GM12874 (cell line): ENCODE results near the gene IZUMO4.

Experiments
- TF ChIP-seq, protein P1 (sequence below): IDR thresholded peaks from 2 replicates; pipeline ENCODE4 v1.5.1; 2011; ENCODE audit warnings: low read depth, mild to moderate bottlenecking, control low read depth, low read length, moderate library complexity; ENCODE audit not compliant: insufficient read depth

The IZUMO4 gene

GRCh38 chr19:2050349-2050990 is 46.2 kb upstream of the IZUMO4 start:
- TF ChIP-seq, protein P1, sequence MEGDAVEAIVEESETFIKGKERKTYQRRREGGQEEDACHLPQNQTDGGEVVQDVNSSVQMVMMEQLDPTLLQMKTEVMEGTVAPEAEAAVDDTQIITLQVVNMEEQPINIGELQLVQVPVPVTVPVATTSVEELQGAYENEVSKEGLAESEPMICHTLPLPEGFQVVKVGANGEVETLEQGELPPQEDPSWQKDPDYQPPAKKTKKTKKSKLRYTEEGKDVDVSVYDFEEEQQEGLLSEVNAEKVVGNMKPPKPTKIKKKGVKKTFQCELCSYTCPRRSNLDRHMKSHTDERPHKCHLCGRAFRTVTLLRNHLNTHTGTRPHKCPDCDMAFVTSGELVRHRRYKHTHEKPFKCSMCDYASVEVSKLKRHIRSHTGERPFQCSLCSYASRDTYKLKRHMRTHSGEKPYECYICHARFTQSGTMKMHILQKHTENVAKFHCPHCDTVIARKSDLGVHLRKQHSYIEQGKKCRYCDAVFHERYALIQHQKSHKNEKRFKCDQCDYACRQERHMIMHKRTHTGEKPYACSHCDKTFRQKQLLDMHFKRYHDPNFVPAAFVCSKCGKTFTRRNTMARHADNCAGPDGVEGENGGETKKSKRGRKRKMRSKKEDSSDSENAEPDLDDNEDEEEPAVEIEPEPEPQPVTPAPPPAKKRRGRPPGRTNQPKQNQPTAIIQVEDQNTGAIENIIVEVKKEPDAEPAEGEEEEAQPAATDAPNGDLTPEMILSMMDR = no peak

DNA sequence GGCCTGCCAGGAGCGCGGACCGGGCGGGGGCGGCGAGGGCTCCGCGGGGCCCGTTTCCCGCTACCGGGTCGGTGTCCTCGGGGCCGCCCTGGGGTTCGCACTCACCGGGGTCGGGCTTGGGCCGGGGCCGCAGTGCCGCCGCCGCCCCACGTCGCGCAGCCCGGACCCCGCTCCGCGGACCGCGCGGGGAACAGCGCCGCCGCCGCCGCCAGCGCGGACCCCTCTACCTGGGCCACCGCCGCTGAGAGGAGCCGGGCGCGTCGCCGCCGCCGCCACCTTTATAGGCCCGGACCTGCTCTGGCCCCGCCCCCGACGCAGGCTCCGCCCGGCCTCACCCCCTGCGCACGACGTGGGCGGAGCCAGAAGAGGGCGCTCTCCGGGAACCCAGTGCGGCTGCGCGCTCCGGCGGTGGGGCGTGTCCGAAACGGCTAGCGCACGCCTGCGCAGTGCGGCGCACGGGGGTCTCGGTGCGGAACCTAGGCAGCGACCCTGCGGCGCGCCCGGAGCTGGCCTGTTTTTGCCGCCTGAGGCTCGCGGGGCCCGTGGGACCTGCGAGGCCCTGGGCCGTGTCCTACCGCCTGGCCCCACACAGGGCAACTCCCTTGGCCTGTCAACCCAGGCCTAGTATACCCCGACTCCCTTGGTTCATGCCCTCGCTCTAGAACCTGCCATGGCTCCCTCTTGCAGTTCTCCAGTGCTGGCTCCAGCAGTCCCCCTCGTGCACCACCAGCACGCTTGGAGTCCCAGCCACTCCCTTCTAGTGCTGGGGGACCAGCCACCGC is 45.5 kb upstream of the IZUMO4 start, which contains the start of gene MKNK2:
TSS of gene MKNK2 (minus strand) at position 254 of the 782 bp plus-strand sequence. CDS start 393 bp downstream, outside the sequence.
- TF ChIP-seq, protein P1 = peak; percentile 69

- TF ChIP-seq, protein P1 = no peak
These were observed 44.7 kb upstream of the IZUMO4 start for GRCh38 chr19:2051773-2052704.

DNA sequence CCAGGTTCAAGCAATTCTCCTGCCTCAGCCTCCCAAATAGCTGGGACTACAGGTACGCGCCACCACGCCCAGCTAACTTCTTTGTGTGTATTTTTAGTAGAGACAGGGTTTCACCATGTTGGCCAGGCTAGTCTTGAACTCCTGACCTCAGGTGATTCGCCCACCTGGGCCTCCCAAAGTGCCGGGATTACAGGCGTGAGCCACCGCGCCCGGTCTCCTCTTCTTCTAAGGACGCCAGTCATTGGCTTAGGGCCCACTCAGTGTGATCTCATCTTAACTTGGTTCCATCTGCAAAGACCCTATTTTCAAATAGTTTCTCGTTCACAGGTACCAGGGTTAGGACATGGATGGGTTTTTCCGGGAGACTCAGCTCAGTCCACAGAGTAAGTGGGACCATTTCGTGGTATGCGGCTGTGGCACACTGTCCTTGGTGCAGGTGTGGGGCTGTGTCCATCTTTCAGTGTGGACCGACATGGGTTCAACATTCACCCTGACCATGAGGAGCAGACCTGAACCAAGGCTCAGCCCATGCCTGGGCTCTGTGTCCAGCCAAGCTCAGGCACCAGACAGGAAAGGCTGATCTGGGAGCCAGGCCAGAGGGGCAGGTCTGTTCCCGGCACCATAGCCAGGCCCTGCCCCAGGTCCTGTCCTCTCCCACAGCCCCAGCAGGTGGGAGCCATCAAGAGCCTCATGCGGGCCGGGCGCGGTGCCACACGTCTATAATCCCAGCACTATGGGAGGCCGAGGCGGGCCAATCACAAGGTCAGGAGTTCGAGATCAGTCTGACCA is 42.9 kb upstream of the IZUMO4 start:
- TF ChIP-seq, protein P1 = no peak

GRCh38 chr19:2054763-2055162 is 42.0 kb upstream of the IZUMO4 start:
- TF ChIP-seq, protein P1 = no peak

GRCh38 chr19:2055931-2056836 is 40.5 kb upstream of the IZUMO4 start:
- TF ChIP-seq, protein P1 = no peak
